Adrenal gland (tissue), 12 donors: Measurements from ENCODE around the gene CALB2. TPM values are rescaled to one million over a fixed set of nuclear protein-coding genes. Genes with fewer than 3 reads are reported as not detected.

Experiments used
- DNase-seq, 7 donors: peaks; one replicate each; pipeline ENCODE4 v3.0.0-alpha.2; 2019 to 2020
- H3K27ac ChIP-seq, 5 donors: fragments of 200-600 bp; sonication (generic) in 4 of 5; 1 replicate in 3 of 5; 2 replicates in 2 of 5; pipeline versions ENCODE4 v1.5.1 to v1.8.0; 2016 to 2020; ENCODE audit warnings: mild to moderate bottlenecking in 1 of 5
- H3K27me3 ChIP-seq: fragments of 200-600 bp; 2 replicates; pipeline ENCODE4 v1.8.0; 2021
- H3K36me3 ChIP-seq, 2 donors: fragments of 200-600 bp; replicated peaks in 1 of 2; 1 replicate in 1 of 2; 2 replicates in 1 of 2; pipeline versions ENCODE4 v1.5.1 to v1.8.0; 2018 to 2022
- H3K4me1 ChIP-seq, 2 donors: fragments of 200-600 bp; replicated peaks in 1 of 2; 1 replicate in 1 of 2; 2 replicates in 1 of 2; pipeline versions ENCODE4 v1.5.1 to v1.8.0; 2018 to 2021
- H3K4me3 ChIP-seq, 4 donors: fragments of 200-600 bp; sonication (generic) in 3 of 4; one replicate each; pipeline ENCODE4 v1.5.1; 2016 to 2018
- H3K9me3 ChIP-seq, 3 donors: fragments of 200-600 bp; sonication (generic) in 1 of 3; replicated peaks in 1 of 3; 1 replicate in 2 of 3; 2 replicates in 1 of 3; pipeline versions ENCODE4 v1.5.1 to v1.8.0; 2016 to 2021
- CTCF ChIP-seq, 6 experiments: fragments of 450-650 bp in 4 of 6; fragments of 200-600 bp in 2 of 6; sonication (generic) in 1 of 6; IDR thresholded peaks; 1 replicate in 5 of 6; 2 replicates in 1 of 6; pipeline versions ENCODE4 v1.5.1 to v1.8.0; 2016 to 2021; ENCODE audit warnings: antibody characterized with exemption in 6 of 6, mild to moderate bottlenecking in 2 of 6, moderate library complexity in 1 of 6
- POLR2A ChIP-seq, 2 donors: fragments of 450-650 bp; IDR thresholded peaks; one replicate each; pipeline ENCODE4 v1.6.1; 2017; ENCODE audit warnings: antibody characterized with exemption in 2 of 2, mild to moderate bottlenecking in 2 of 2, moderate library complexity in 1 of 2
- WGBS, 4 donors: extraction: QIAGEN DNeasy Blood & Tissue Kit in 2 of 4; methylation state at CpG; one replicate each; pipeline versions ENCODE4 v1.1.5 to v1.1.7; 2013 to 2017; 5-methylcytosine and 5-hydroxymethylcytosine counted together
- intact Hi-C, 2 donors: fragments of 100-400 bp; cut with DNase I; formaldehyde crosslinking; loops; one replicate each; pipeline versions ENCODE4 v1.14.1 to v1.15.0; 2022 to 2023
- polyA plus RNA-seq, 3 donors: library from polyadenylated mRNA; stranded (reverse); fragments of 200-250 nt in 2 of 3; fragments of 350-450 nt in 1 of 3; fragmentation: Illumina TruSeq in 1 of 3; extraction: RNeasy Lipid Tissue Mini Kit (QIAGEN cat#74804) in 1 of 3; gene quantifications; one replicate each; pipeline ENCODE4 v1.2.3, GENCODE V29; 2013 to 2014
- total RNA-seq, 9 donors: library from RNA; depleted of rRNA in 4 of 9; stranded (reverse); fragments of >200 nt in 4 of 9; fragments of 120-200 nt in 1 of 9; fragmentation: NEBNext Ultra II Directional in 1 of 9; extraction: Animal tissue kit (Norgen Biotek cat#: 25700) in 1 of 9; gene quantifications; one replicate each; pipeline versions ENCODE4 v1.1.0 to v1.2.4, GENCODE V29; 2013 to 2023
- donor health status: healthy with polysubstance abuse.
- donor health status: Bipolar disorder and iron deficiency.
- donor health status: DM: yes; HTN: yes; CAD: no.
- donor health status: DM: no; HTN: no; CAD: no.
- donor health status: DM: no; HTN: no; CAD: no.
- donor health status: DM: yes; HTN: yes; CAD: no.

The CALB2 gene
- total and polyA plus RNA-seq, 12 donors: 0.83 to 68.5 (median 33.0) TPM

- Histone ChIP-seq H3K4me1 (peaks cover 2 to 13% of the 10 kb centered on the region in 2 donors), H3K27ac (no peak overlapping the region), H3K27me3 (no peaks in the 10 kb centered on the region), H3K36me3 (no peaks in the 10 kb centered on the region), H3K4me3 (no peak overlapping the region), H3K9me3 (no peaks in the 10 kb centered on the region)
- intact Hi-C loops: no loop called here
- TF ChIP-seq POLR2A (IDR thresholded peaks at IDR 0.05) (no peak), CTCF (IDR thresholded peaks at IDR 0.05) (no peak)
- 60 to 77% (median 68%) methylated on average over 3 to 9 of the region's 9 CpGs for WGBS, 4 donors
- peak in 4 of 7 donors; percentile 28 to 56 (median 50) for DNase-seq
Observed at GRCh38 chr16:71364133-71364681, 5.7 kb downstream of the CALB2 start.

GRCh38 chr16:71365021-71365420 is 6.5 kb downstream of the CALB2 start:
- no peaks in the 10 kb centered on the region for H3K36me3 ChIP-seq
- H3K27me3 ChIP-seq: no peaks in the 10 kb centered on the region
- peaks cover 0 to 6% of the 10 kb centered on the region in 2 donors for H3K4me1 ChIP-seq
- no peak for TF ChIP-seq CTCF (IDR thresholded peaks at IDR 0.05)
- TF ChIP-seq POLR2A (IDR thresholded peaks at IDR 0.05): no peak
- DNase-seq: no peak
- intact Hi-C loops: no loop called here
- H3K27ac ChIP-seq: no peak overlapping the region
- H3K4me3 ChIP-seq: no peak overlapping the region
- no peaks in the 10 kb centered on the region for H3K9me3 ChIP-seq
- 80 to 88% (median 84%) methylated on average over 9 to 10 of the region's 10 CpGs for WGBS, 4 donors

DNA sequence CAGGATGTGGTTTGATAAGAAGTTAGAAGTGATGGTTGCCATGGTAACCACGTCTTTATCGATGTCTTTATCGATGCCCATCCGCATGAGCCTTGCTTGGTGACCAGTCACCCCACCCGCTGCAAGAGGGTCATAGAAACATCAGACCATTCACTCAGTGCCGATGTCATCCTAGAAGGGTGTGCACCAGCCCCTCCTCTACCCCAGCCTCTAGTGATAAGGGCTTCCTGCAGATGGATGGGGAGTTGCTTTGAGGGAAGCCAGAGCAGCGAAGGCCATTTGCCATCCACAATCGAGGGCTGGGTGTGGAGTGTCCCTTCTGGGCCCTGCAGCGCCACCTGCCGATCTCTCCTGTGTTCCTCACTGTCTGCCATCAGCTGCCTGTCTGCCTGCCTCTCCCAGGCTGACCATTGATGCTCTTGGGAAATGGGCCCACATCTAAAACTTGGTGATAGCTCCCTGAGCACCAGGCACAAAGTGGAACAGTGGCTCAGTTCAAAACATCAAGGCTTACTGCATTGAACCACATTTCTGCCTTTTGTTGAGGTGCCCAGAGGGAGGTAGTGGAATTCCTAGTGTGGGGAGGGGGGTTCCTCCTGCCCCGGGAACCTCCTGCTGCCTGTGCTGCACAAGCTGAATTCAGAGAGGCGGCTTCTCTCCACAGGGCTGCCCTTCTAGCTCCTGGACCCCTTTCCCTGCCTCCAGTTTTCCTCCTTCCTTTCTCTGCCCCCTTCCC is 8.9 kb downstream of the CALB2 start:
- H3K9me3 ChIP-seq: no peaks in the 10 kb centered on the region
- no peaks in the 10 kb centered on the region for H3K27me3 ChIP-seq
- no peak overlapping the region for H3K4me3 ChIP-seq
- H3K27ac ChIP-seq: no peak overlapping the region
- no peaks in the 10 kb centered on the region for H3K36me3 ChIP-seq
- TF ChIP-seq POLR2A (IDR thresholded peaks at IDR 0.05): no peak
- peak; percentile 8 to 54 (median 42) for TF ChIP-seq CTCF (IDR thresholded peaks at IDR 0.05)
- 56 to 90% (median 61%) methylated on average over 7 to 12 of the region's 12 CpGs for WGBS, 4 donors
- peak; percentile 37 to 73 (median 63) for DNase-seq
- intact Hi-C loops: no loop called here
- no peaks in the 10 kb centered on the region for H3K4me1 ChIP-seq

GRCh38 chr16:71368958-71369357 is 10.4 kb downstream of the CALB2 start:
- H3K4me3 ChIP-seq: no peak overlapping the region
- no peak for DNase-seq
- intact Hi-C loops: no loop called here
- H3K4me1 ChIP-seq: no peaks in the 10 kb centered on the region
- H3K27me3 ChIP-seq: no peaks in the 10 kb centered on the region
- no peaks in the 10 kb centered on the region for H3K9me3 ChIP-seq
- H3K27ac ChIP-seq: no peak overlapping the region
- TF ChIP-seq POLR2A (IDR thresholded peaks at IDR 0.05) (no peak), CTCF (IDR thresholded peaks at IDR 0.05) (no peak)
- 80 to 90% (median 87%) methylated on average over 9 to 10 of the region's 10 CpGs for WGBS, 4 donors
- H3K36me3 ChIP-seq: no peaks in the 10 kb centered on the region
